B cell (primary cell): ENCODE results near the gene WBP11. TPM values are rescaled to one million over a fixed set of nuclear protein-coding genes. Genes with fewer than 3 reads are reported as not detected.

Experiments used
- ATAC-seq: fragments of 200-7000 bp; cut with Tn5 transposase; one replicate; pipeline ENCODE4 v1.10.0; 2021; ENCODE audit warnings: low read depth, mild to moderate bottlenecking, moderate number of reproducible peaks, moderate library complexity
- CTCF ChIA-PET: fragments of 350-600 bp; sonication (Branson Sonifier 250); formaldehyde crosslinking; loops from one replicate; lab custom pipeline; 2021; ENCODE audit warnings: antibody characterized with exemption, inconsistent platforms; lab: Charles Lee
- POLR2A ChIA-PET: fragments of 350-600 bp; sonication (Branson Sonifier 250); formaldehyde crosslinking; loops from one replicate; lab custom pipeline; 2021; ENCODE audit warnings: antibody characterized with exemption; lab: Charles Lee
- DNase-seq: peaks from one replicate; pipeline ENCODE4 v3.0.0; 2013
- H2AFZ ChIP-seq: 2 replicates; pipeline ENCODE4 v1.6.1; 2012; ENCODE audit warnings: mild to moderate bottlenecking, low read depth, low read length; ENCODE audit not compliant: insufficient read depth, poor library complexity, severe bottlenecking
- H3K27ac ChIP-seq, 2 donors: 1 replicate in 1 of 2; 2 replicates in 1 of 2; pipeline ENCODE4 v1.5.1; 2012 to 2013; ENCODE audit warnings: low read length in 2 of 2, mild to moderate bottlenecking in 2 of 2, moderate library complexity in 1 of 2
- H3K27me3 ChIP-seq, 4 experiments: fragments of 200-600 bp in 1 of 4; sonication (generic) in 1 of 4; replicated peaks in 1 of 4; 1 replicate in 2 of 4; 2 replicates in 2 of 4; pipeline versions ENCODE4 v1.6.1 to v1.7.0; 2013 to 2016; ENCODE audit warnings: low read length in 3 of 4, mild to moderate bottlenecking in 2 of 4, mixed read lengths in 1 of 4, moderate library complexity in 1 of 4; ENCODE audit not compliant: insufficient read depth in 4 of 4, control insufficient read depth in 3 of 4; ENCODE audit errors: control extremely low read depth in 1 of 4
- H3K36me3 ChIP-seq, 2 experiments: replicated peaks in 1 of 2; 1 replicate in 1 of 2; 2 replicates in 1 of 2; pipeline versions ENCODE4 v1.6.1 to v1.7.1; 2013; ENCODE audit warnings: low read length in 1 of 2; ENCODE audit not compliant: insufficient read depth in 2 of 2, control insufficient read depth in 1 of 2; ENCODE audit errors: control extremely low read depth in 1 of 2, extremely low read depth in 1 of 2
- H3K4me1 ChIP-seq, 2 donors: fragments of 200-600 bp in 1 of 2; sonication (generic) in 1 of 2; 1 replicate in 1 of 2; 2 replicates in 1 of 2; pipeline versions ENCODE4 v1.5.1 to v1.6.1; 2013 to 2017; ENCODE audit warnings: low read length in 2 of 2; ENCODE audit not compliant: control insufficient read depth in 2 of 2, insufficient read depth in 2 of 2
- H3K4me2 ChIP-seq: replicated peaks from 2 replicates; pipeline ENCODE3; 2012; ENCODE audit warnings: mild to moderate bottlenecking, low read depth, low read length; ENCODE audit not compliant: poor library complexity, severe bottlenecking
- H3K4me3 ChIP-seq, 5 experiments: fragments of 200-600 bp in 1 of 5; sonication (generic) in 1 of 5; 1 replicate in 3 of 5; 2 replicates in 2 of 5; pipeline versions ENCODE4 v1.5.1 to v1.7.0; 2011 to 2016; ENCODE audit warnings: low read length in 4 of 5, mild to moderate bottlenecking in 4 of 5, low read depth in 2 of 5, control low read depth in 1 of 5, moderate library complexity in 1 of 5; ENCODE audit not compliant: insufficient read depth in 1 of 5; ENCODE audit errors: control extremely low read depth in 1 of 5, extremely low read depth in 1 of 5
- H3K79me2 ChIP-seq: fragments of 200-600 bp; sonication (generic); one replicate; pipeline ENCODE4 v1.6.0; 2016; ENCODE audit warnings: low read length; ENCODE audit not compliant: control insufficient read depth, insufficient read depth
- H3K9ac ChIP-seq: fragments of 200-600 bp; sonication (generic); 2 replicates; pipeline ENCODE4 v1.6.1; 2017; ENCODE audit warnings: mild to moderate bottlenecking, low read length, moderate library complexity
- H3K9me3 ChIP-seq, 3 donors: one replicate each; pipeline versions ENCODE4 v1.6.1 to v1.7.1; 2013; ENCODE audit warnings: low read length in 2 of 3; ENCODE audit not compliant: control insufficient read depth in 2 of 3, insufficient read depth in 1 of 3; ENCODE audit errors: control extremely low read depth in 1 of 3
- H4K20me1 ChIP-seq: 2 replicates; pipeline ENCODE4 v1.6.0; 2012; ENCODE audit warnings: mild to moderate bottlenecking, low read length; ENCODE audit not compliant: insufficient read depth, control insufficient read depth, poor library complexity, severe bottlenecking
- H3K27ac Mint-ChIP-seq: one replicate; pipeline ENCODE4 v1.8.0; 2021; ENCODE audit warnings: mixed read lengths
- H3K27me3 Mint-ChIP-seq: one replicate; pipeline ENCODE4 v1.8.0; 2021; ENCODE audit warnings: mixed read lengths
- H3K4me1 Mint-ChIP-seq: one replicate; pipeline ENCODE4 v1.8.0; 2021; ENCODE audit warnings: mixed read lengths
- H3K4me3 Mint-ChIP-seq: one replicate; pipeline ENCODE4 v1.8.0; 2021; ENCODE audit warnings: mixed read lengths
- H3K9me3 Mint-ChIP-seq: one replicate; pipeline ENCODE4 v1.8.0; 2022; ENCODE audit warnings: mixed read lengths; ENCODE audit not compliant: insufficient read depth
- EZH2 ChIP-seq: IDR thresholded peaks from 2 replicates; pipeline ENCODE4 v1.6.1; 2012; ENCODE audit warnings: borderline replicate concordance, low read depth, mild to moderate bottlenecking, moderate library complexity, low read length; ENCODE audit not compliant: insufficient read depth, poor library complexity, severe bottlenecking
- WGBS: methylation state at CpG from one replicate; pipeline ENCODE4 v1.1.5; 2013; ENCODE audit warnings: missing lambda C conversion rate; ENCODE audit not compliant: insufficient coverage; 5-methylcytosine and 5-hydroxymethylcytosine counted together
- intact Hi-C: fragments of 100-400 bp; cut with micrococcal nuclease; formaldehyde crosslinking; loops from one replicate; pipeline ENCODE4 v1.10.0; 2022
- polyA plus RNA-seq: library from polyadenylated mRNA; depleted of rRNA; stranded (reverse); fragments of >200 nt; gene quantifications from 2 replicates; pipeline ENCODE4 v1.2.3, GENCODE V29; 2012
- total RNA-seq, 2 donors: library from RNA; stranded (reverse); fragments of 120-200 nt in 1 of 2; gene quantifications; 1 replicate in 1 of 2; 2 replicates in 1 of 2; pipeline versions ENCODE4 v1.2.3 to v1.2.4, GENCODE V29; 2013 to 2022
- TF ChIP-seq, protein P1 (sequence below): fragments of 200-600 bp; IDR thresholded peaks from one replicate; pipeline ENCODE4 v1.8.0; 2022; ENCODE audit warnings: antibody characterized with exemption, mild to moderate bottlenecking

WBP11 gene
- total and polyA plus RNA-seq, 2 donors (not counting 1 experiment from before 2014, with no cell fraction given) = 13.6 to 84.7 TPM

DNA sequence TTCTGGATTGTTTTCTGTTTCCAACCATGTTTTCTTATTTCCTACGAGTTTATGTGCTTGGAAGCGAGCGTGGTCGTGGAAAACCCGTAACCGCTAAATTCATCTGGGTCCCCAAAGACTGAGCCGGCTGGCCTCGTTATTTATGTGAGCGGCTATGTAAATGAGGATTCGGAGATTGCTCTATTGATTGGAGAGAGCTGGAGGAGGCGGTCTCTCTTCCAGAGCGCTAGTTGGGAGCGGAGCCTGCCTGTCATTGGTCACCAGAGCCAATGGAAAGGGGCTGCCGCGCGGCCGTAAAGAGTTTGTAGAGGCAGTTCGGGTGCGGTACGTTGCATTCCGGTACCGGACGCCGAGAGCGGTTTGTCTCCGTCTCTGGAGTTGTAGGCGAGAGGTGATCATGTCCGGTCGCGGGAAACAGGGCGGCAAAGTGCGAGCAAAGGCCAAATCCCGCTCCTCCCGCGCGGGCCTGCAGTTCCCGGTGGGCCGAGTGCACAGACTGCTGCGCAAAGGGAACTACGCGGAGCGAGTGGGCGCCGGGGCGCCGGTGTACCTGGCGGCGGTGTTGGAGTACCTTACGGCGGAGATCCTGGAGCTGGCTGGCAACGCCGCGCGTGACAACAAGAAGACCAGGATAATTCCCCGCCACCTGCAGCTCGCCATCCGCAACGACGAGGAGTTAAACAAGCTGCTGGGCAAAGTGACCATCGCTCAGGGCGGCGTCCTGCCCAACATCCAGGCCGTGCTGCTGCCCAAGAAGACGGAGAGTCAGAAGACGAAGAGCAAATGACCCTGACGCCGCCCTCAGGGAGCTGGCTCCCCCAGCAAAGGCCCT is 29.0 kb downstream of the WBP11 start:
- TF ChIP-seq, protein P1, sequence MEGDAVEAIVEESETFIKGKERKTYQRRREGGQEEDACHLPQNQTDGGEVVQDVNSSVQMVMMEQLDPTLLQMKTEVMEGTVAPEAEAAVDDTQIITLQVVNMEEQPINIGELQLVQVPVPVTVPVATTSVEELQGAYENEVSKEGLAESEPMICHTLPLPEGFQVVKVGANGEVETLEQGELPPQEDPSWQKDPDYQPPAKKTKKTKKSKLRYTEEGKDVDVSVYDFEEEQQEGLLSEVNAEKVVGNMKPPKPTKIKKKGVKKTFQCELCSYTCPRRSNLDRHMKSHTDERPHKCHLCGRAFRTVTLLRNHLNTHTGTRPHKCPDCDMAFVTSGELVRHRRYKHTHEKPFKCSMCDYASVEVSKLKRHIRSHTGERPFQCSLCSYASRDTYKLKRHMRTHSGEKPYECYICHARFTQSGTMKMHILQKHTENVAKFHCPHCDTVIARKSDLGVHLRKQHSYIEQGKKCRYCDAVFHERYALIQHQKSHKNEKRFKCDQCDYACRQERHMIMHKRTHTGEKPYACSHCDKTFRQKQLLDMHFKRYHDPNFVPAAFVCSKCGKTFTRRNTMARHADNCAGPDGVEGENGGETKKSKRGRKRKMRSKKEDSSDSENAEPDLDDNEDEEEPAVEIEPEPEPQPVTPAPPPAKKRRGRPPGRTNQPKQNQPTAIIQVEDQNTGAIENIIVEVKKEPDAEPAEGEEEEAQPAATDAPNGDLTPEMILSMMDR = no peak
- no peak for TF ChIP-seq EZH2
- Histone ChIP-seq H3K4me2 (peak overlapping the region; percentile 92), H3K27ac (peak overlapping the region; percentile 69 to 71), H3K4me1 (peaks cover 15 to 34% of the 10 kb centered on the region in 2 donors), H3K36me3 (no peaks in the 10 kb centered on the region), H3K9ac (peak overlapping the region; percentile 79), H3K27me3 (no peaks in the 10 kb centered on the region), H3K4me3 (peak overlapping the region; percentile 82 to 91 (median 87)), H4K20me1 (no peaks in the 10 kb centered on the region), H2AFZ (peak overlapping the region; percentile 92), H3K79me2 (peaks cover 9% of the 10 kb centered on the region), H3K9me3 (peaks cover 0 to 10% (median 0%) of the 10 kb centered on the region in 3 donors)
- DNase-seq = peak; percentile 95
- Mint-ChIP-seq H3K4me3 (peak overlapping the region; percentile 100), H3K9me3 (no peaks in the 10 kb centered on the region), H3K4me1 (peaks cover 46% of the 10 kb centered on the region), H3K27ac (peak overlapping the region; percentile 99), H3K27me3 (no peaks in the 10 kb centered on the region)
- under 1% methylated on average over 62 of the region's 67 CpGs for WGBS
- CTCF ChIA-PET = interaction anchor here (1.3 to 3.5 kb wide), 5 partner anchors 10 to 409 kb away, joined by 3 to 9 read pairs (median 7); partner anchors contain the start of gene ATF7IP
- intact Hi-C loops = loop anchor here (1.0 to 5.0 kb wide), 2 partner anchors 29 to 798 kb away; partner anchors contain the start of genes C12orf60 and WBP11
- POLR2A ChIA-PET = interaction anchor here (0.9 to 3.5 kb wide), 5 partner anchors 24 to 409 kb away, joined by 3 to 17 read pairs (median 6); partner anchors contain the start of genes ATF7IP, C12orf60 and WBP11
- peak; percentile 59 for ATAC-seq
